Right atrium auricular region (tissue), 2 donors: ENCODE measurements around the gene SCYGR5. TPM values are rescaled to one million over a fixed set of nuclear protein-coding genes. Genes with fewer than 3 reads are reported as not detected.

Experiments
- DNase-seq: peaks from one replicate; pipeline ENCODE4 v3.0.0-alpha.2; 2019; ENCODE audit warnings: low spot score
- H3K27ac ChIP-seq, 2 donors: fragments of 200-600 bp; sonication (generic); 1 replicate in 1 of 2; 2 replicates in 1 of 2; pipeline ENCODE4 v1.5.1; 2016 to 2019
- H3K27me3 ChIP-seq, 2 donors: fragments of 200-600 bp; sonication (generic); one replicate each; pipeline versions ENCODE4 v1.5.1 to v1.6.0; 2017 to 2019
- H3K36me3 ChIP-seq: fragments of 200-600 bp; sonication (generic); one replicate; pipeline ENCODE4 v1.5.1; 2016
- H3K4me1 ChIP-seq, 2 donors: fragments of 200-600 bp; sonication (generic); one replicate each; pipeline versions ENCODE4 v1.5.1 to v1.6.0; 2017 to 2019
- H3K4me3 ChIP-seq, 2 donors: fragments of 200-600 bp; sonication (generic); 1 replicate in 1 of 2; 2 replicates in 1 of 2; pipeline ENCODE4 v1.5.1; 2017 to 2019; ENCODE audit warnings: mild to moderate bottlenecking in 1 of 2, moderate library complexity in 1 of 2
- H3K9me3 ChIP-seq, 2 donors: fragments of 200-600 bp; sonication (generic); one replicate each; pipeline ENCODE4 v1.5.1; 2019
- CTCF ChIP-seq, 2 donors: fragments of 200-600 bp; sonication (generic); IDR thresholded peaks; one replicate each; pipeline ENCODE4 v1.5.1; 2019; ENCODE audit warnings: antibody characterized with exemption in 2 of 2
- total RNA-seq, 2 donors: library from RNA; depleted of rRNA; stranded (reverse); fragments of >200 nt; gene quantifications; one replicate each; pipeline ENCODE4 v1.1.0, GENCODE V29; 2016

The SCYGR5 gene
- total RNA-seq, 2 donors from 2014 or later, result not detected

DNA sequence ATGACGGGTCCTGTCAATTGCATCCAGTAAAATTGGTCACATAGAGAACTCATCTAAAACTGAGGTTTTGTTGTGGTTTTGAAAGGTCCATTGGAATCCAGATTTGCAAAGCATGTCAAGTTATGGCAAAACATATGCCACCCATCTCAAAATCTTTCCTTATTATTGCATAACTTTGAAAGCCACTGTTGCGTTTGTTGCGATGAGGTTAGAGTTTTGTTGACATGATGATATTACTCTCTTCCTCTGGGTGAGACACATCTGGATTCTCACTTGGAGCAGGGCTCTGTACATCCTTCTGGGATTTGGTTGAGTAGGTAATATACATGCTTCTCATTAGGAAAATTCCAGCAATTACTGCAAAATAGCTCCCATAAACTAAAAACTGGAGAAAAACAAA is 20.6 kb downstream of the SCYGR5 start:
- no peak overlapping the region for H3K4me3 ChIP-seq
- no peaks in the 10 kb centered on the region for H3K27me3 ChIP-seq
- no peak for TF ChIP-seq CTCF (IDR thresholded peaks at IDR 0.05)
- DNase-seq, result no peak
- H3K36me3 ChIP-seq, result no peaks in the 10 kb centered on the region
- no peak overlapping the region for H3K27ac ChIP-seq
- no peaks in the 10 kb centered on the region for H3K9me3 ChIP-seq
- H3K4me1 ChIP-seq, result no peaks in the 10 kb centered on the region

DNA sequence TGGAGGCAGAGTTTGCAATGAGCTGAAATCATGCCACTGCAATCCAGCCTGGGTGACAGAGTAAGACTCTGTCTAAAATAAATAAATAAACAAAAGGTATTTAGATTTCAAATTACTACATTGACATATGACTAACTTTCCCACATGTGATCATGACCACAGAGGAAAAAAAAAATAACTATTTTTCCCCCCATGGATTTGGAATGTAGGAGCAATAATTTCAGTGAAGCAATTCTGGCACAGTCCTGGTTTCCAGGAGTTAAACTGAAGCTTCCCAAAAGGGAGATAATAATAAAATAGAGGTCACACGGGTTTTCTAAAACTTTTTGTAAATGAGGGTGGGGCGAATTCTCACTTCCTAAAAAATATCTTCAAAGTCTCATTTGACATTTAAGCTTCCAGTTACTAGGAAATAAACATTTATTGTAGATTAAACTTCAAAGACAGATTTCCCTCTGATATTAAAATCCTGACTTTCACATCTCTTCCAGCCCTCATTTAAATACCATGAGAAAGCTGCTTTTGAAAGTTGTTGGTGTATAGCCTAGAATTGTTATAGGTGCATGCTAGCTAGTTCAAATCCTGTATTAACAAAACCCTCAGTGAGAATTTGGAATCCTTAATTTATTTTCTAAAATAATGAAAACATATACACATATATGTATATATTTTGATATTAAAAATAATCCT is 30.5 kb downstream of the SCYGR5 start:
- Histone ChIP-seq H3K4me3 (no peak overlapping the region), H3K9me3 (no peaks in the 10 kb centered on the region), H3K27me3 (no peaks in the 10 kb centered on the region), H3K36me3 (no peaks in the 10 kb centered on the region), H3K27ac (no peak overlapping the region), H3K4me1 (no peaks in the 10 kb centered on the region)
- DNase-seq, result no peak
- no peak for TF ChIP-seq CTCF (IDR thresholded peaks at IDR 0.05)

GRCh38 chr2:227701556-227701955 is 35.0 kb downstream of the SCYGR5 start:
- DNase-seq, result no peak
- Histone ChIP-seq H3K27ac (no peak overlapping the region), H3K4me3 (no peak overlapping the region), H3K9me3 (no peaks in the 10 kb centered on the region), H3K27me3 (no peaks in the 10 kb centered on the region), H3K4me1 (no peaks in the 10 kb centered on the region), H3K36me3 (no peaks in the 10 kb centered on the region)
- no peak for TF ChIP-seq CTCF (IDR thresholded peaks at IDR 0.05)

- no peak overlapping the region for H3K27ac ChIP-seq
Observed at GRCh38 chr2:227703280-227703732, 36.7 kb downstream of the SCYGR5 start.

DNA sequence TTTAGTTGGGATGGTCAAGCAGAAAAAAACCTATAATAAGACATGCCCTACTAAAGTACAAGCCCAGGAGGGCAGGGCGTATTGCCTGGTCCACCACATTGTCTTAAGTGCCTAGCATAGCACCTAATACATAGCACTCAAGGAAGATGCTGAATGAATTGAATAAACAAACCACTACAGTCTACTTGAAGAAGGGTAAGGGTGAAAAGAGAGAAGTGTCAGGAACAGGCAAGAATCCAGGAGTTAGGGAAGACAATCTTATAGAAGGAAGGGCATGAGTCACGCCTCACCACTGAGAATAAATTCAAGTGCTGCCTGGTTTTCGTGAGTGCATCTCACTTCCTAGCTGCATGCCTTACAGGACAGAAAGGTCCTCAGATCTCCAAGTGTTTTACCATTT is 37.4 kb downstream of the SCYGR5 start:
- no peaks in the 10 kb centered on the region for H3K4me1 ChIP-seq
- no peak overlapping the region for H3K4me3 ChIP-seq
- no peak for DNase-seq
- no peaks in the 10 kb centered on the region for H3K27me3 ChIP-seq
- no peaks in the 10 kb centered on the region for H3K9me3 ChIP-seq
- no peaks in the 10 kb centered on the region for H3K36me3 ChIP-seq
- no peak overlapping the region for H3K27ac ChIP-seq
- TF ChIP-seq CTCF (IDR thresholded peaks at IDR 0.05), result no peak

More at GRCh38 chr2:227703280-227703732, 36.7 kb downstream of the SCYGR5 start:
- H3K4me3 ChIP-seq, result no peak overlapping the region
- H3K4me1 ChIP-seq, result no peaks in the 10 kb centered on the region
- DNase-seq, result no peak
- H3K9me3 ChIP-seq, result no peaks in the 10 kb centered on the region
- H3K27me3 ChIP-seq, result no peaks in the 10 kb centered on the region
- TF ChIP-seq CTCF (IDR thresholded peaks at IDR 0.05), result no peak
- no peaks in the 10 kb centered on the region for H3K36me3 ChIP-seq

- Histone ChIP-seq H3K9me3 (no peaks in the 10 kb centered on the region), H3K27me3 (no peaks in the 10 kb centered on the region), H3K4me3 (no peak overlapping the region), H3K4me1 (no peaks in the 10 kb centered on the region), H3K27ac (no peak overlapping the region), H3K36me3 (no peaks in the 10 kb centered on the region)
- no peak for DNase-seq
- TF ChIP-seq CTCF (IDR thresholded peaks at IDR 0.05), result no peak
Observed at GRCh38 chr2:227706859-227707258, 40.3 kb downstream of the SCYGR5 start.
